HL-60 (cell line): ENCODE results near the gene GAA.

Experiments used
- DNase-seq, 2 experiments: peaks; one replicate each; pipeline ENCODE4 v3.0.0-alpha.2; 2010 to 2020; ENCODE audit warnings: low read depth in 1 of 2, low spot score in 1 of 2
- H3K27ac ChIP-seq: fragments of 250-450 bp; sonication (Bioruptor Pico); replicated peaks from 2 replicates; pipeline ENCODE4 v1.5.1; 2020; ENCODE audit warnings: mild to moderate bottlenecking, moderate library complexity
- H3K27me3 ChIP-seq: fragments of 250-450 bp; sonication (Bioruptor Pico); 2 replicates; pipeline ENCODE4 v1.5.1; 2021; ENCODE audit warnings: mild to moderate bottlenecking, moderate library complexity; ENCODE audit not compliant: insufficient read depth, poor library complexity, severe bottlenecking
- H3K4me3 ChIP-seq: replicated peaks from 2 replicates; pipeline ENCODE4 v1.5.1; 2011; ENCODE audit warnings: mild to moderate bottlenecking, control low read depth, low read length; ENCODE audit not compliant: insufficient read depth
- GABPA ChIP-seq: IDR thresholded peaks from 2 replicates; pipeline ENCODE4 v1.6.1; 2012; ENCODE audit warnings: low read depth
- POLR2AphosphoS5 ChIP-seq: IDR thresholded peaks from 2 replicates; pipeline ENCODE4 v1.6.1; 2012; ENCODE audit warnings: low read depth
- SPI1 ChIP-seq: IDR thresholded peaks from 2 replicates; pipeline ENCODE4 v1.6.1; 2012; ENCODE audit warnings: low read depth, mild to moderate bottlenecking, borderline replicate concordance
- TF ChIP-seq, protein P1 (sequence below): IDR thresholded peaks from one replicate; pipeline ENCODE4 v1.5.1; 2011; ENCODE audit warnings: low read length, control low read depth, inconsistent platforms; ENCODE audit not compliant: insufficient read depth
- TF ChIP-seq, protein P2 (sequence below): IDR thresholded peaks from 2 replicates; pipeline ENCODE4 v1.6.1; 2012; ENCODE audit warnings: low read depth; ENCODE audit not compliant: insufficient replicate concordance

Gene GAA

DNA sequence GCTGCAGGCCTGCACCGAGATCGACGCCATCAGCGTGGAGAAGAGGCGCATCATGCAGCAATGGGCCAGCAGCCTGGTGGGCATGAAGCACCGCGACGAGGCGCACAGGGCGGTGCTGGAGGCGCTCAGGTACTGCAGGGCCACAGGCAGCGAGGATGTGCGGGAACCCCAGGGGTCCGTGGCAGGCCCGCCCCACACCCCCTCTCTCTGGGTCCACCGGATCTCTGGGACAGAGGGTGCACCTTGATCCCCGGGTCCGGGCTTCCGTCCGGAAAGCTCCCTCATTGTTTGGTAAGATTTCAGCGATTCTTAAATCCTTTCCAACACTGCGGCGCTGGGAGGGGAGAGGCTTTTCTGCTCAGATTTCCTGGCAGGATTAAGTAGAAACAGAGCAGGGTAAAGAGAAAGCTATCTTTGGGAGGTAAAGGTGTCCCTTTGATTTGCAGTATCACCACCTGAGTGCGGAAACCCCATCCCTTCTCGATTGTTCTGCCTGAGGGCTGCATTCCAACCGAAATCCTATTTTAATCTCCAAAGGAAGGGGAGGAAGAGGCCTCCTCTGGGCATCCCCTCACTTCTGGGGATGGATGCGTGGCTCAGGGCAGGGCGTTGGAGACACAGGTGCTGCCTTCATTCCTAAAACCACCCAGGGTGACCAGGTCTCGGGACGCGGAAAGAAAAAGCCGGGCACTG, 35.8 kb upstream of the GAA start:
- TF ChIP-seq, protein P1, sequence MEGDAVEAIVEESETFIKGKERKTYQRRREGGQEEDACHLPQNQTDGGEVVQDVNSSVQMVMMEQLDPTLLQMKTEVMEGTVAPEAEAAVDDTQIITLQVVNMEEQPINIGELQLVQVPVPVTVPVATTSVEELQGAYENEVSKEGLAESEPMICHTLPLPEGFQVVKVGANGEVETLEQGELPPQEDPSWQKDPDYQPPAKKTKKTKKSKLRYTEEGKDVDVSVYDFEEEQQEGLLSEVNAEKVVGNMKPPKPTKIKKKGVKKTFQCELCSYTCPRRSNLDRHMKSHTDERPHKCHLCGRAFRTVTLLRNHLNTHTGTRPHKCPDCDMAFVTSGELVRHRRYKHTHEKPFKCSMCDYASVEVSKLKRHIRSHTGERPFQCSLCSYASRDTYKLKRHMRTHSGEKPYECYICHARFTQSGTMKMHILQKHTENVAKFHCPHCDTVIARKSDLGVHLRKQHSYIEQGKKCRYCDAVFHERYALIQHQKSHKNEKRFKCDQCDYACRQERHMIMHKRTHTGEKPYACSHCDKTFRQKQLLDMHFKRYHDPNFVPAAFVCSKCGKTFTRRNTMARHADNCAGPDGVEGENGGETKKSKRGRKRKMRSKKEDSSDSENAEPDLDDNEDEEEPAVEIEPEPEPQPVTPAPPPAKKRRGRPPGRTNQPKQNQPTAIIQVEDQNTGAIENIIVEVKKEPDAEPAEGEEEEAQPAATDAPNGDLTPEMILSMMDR: no peak
- no peak for TF ChIP-seq POLR2AphosphoS5
- TF ChIP-seq GABPA: no peak
- TF ChIP-seq SPI1: no peak
- TF ChIP-seq, protein P2, sequence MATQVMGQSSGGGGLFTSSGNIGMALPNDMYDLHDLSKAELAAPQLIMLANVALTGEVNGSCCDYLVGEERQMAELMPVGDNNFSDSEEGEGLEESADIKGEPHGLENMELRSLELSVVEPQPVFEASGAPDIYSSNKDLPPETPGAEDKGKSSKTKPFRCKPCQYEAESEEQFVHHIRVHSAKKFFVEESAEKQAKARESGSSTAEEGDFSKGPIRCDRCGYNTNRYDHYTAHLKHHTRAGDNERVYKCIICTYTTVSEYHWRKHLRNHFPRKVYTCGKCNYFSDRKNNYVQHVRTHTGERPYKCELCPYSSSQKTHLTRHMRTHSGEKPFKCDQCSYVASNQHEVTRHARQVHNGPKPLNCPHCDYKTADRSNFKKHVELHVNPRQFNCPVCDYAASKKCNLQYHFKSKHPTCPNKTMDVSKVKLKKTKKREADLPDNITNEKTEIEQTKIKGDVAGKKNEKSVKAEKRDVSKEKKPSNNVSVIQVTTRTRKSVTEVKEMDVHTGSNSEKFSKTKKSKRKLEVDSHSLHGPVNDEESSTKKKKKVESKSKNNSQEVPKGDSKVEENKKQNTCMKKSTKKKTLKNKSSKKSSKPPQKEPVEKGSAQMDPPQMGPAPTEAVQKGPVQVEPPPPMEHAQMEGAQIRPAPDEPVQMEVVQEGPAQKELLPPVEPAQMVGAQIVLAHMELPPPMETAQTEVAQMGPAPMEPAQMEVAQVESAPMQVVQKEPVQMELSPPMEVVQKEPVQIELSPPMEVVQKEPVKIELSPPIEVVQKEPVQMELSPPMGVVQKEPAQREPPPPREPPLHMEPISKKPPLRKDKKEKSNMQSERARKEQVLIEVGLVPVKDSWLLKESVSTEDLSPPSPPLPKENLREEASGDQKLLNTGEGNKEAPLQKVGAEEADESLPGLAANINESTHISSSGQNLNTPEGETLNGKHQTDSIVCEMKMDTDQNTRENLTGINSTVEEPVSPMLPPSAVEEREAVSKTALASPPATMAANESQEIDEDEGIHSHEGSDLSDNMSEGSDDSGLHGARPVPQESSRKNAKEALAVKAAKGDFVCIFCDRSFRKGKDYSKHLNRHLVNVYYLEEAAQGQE: no peak
- no peak overlapping the region for H3K4me3 ChIP-seq
- H3K27me3 ChIP-seq: peaks cover under 1% of the 10 kb centered on the region
- no peak overlapping the region for H3K27ac ChIP-seq
- no peak for DNase-seq

DNA sequence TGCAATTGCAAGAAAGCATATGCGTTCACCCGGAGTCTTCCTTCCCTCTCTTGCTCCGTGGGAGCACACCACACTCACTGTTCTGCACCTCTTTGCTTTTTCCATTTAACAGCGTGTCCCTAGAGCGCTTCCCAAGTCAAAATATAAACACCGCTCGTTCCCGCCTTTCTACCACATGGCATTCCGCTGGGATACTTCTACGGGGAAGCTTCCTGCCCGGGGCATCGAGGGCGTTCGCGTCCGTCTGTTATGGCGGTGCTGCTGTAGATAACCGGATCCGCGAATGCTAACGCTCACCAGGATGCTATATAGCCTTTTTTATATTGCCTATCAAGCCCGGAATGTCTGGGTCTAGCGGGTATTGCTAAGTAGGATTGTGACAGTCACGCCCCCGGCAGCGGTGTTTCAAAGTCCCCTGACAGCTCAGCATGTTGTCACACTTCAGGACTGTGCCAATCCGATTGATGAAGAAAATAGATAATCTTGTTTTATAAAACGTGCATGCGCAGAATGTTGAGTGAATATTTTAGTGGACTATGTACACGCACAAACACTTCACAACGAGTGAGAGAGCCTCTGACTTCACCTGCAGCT, 33.9 kb upstream of the GAA start:
- no peaks in the 10 kb centered on the region for H3K27me3 ChIP-seq
- H3K4me3 ChIP-seq: no peak overlapping the region
- no peak overlapping the region for H3K27ac ChIP-seq
- TF ChIP-seq, protein P2: no peak
- no peak for TF ChIP-seq GABPA
- TF ChIP-seq, protein P1: no peak
- TF ChIP-seq SPI1: no peak
- DNase-seq: no peak

DNA sequence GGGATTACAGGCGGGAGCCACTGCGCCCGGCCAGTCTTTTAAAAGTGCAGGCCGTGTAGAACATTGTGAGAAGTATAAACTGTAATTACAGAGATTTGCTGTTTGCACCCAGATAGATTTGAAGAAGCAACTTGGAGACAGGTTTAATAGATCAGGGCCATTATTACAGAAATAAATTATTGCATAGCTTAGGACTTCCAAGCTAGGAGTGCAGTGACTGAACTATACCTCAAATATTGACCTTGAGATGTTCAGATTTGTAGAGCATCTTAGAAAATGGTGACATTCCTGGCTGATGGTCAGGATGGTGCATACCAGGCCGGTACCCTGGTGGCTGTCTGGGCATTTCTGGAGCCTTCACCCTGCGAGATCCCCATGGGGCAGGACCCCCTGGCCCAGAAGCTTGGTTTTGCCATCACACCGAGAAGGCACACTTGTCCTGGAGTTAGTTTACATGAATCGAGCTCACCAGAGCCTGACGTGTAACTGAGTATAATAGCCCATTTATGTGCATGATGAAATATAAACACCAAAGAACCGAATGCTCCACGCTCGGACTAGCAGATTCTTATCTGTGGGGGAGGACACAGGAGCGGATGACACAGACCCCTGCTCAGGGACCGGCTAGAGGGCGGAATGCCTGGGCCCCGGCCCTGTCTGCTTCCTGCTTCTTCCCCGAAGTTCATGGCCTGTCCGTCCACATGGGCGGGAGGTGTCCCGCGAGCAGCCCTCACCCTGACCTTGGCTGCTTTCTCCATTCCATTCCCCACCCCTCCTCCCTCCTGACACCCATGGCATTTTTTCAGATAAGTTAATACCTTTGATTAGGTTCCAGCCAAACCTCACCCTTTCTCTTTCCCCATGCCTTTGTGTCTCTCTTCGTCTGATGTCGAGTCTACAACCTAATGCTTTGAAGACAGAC, 32.8 kb upstream of the GAA start:
- DNase-seq: no peak
- Histone ChIP-seq H3K27ac (no peak overlapping the region), H3K4me3 (no peak overlapping the region), H3K27me3 (no peaks in the 10 kb centered on the region)
- TF ChIP-seq, protein P1: no peak
- TF ChIP-seq, protein P2: no peak
- no peak for TF ChIP-seq POLR2AphosphoS5
- no peak for TF ChIP-seq SPI1
- no peak for TF ChIP-seq GABPA
